SK-N-SH (cell line): ENCODE data around the gene TMEM143.

Experiments used
- EP300 ChIP-seq, 2 experiments: IDR thresholded peaks; 2 replicates each; pipeline versions ENCODE4 v1.4.0 to v1.6.1; 2012; ENCODE audit warnings: borderline replicate concordance in 1 of 2, low read depth in 1 of 2, low read length in 1 of 2
- EZH2phosphoT487 ChIP-seq: fragments of 200-600 bp; sonication (generic); IDR thresholded peaks from 2 replicates; pipeline ENCODE4 v1.6.1; 2017; ENCODE audit warnings: low read depth, mixed run types, mild to moderate bottlenecking, antibody characterized with exemption, moderate library complexity, borderline replicate concordance
- GABPA ChIP-seq: IDR thresholded peaks from 2 replicates; pipeline ENCODE4 v1.4.0; 2012; ENCODE audit warnings: low read depth, mild to moderate bottlenecking
- GATA2 ChIP-seq: sonication (generic); formaldehyde crosslinking; IDR thresholded peaks from 2 replicates; pipeline ENCODE4 v1.5.0; 2020; ENCODE audit warnings: mild to moderate bottlenecking, missing genetic modification reagents
- NRF1 ChIP-seq: IDR thresholded peaks from 2 replicates; pipeline ENCODE4 v1.6.1; 2012; ENCODE audit warnings: low read depth, mild to moderate bottlenecking, low read length
- SMC3 ChIP-seq: IDR thresholded peaks from 2 replicates; pipeline ENCODE4 v1.6.1; 2012; ENCODE audit warnings: low read depth, low read length, improper control_type of control experiment
- TAF1 ChIP-seq: IDR thresholded peaks from 2 replicates; pipeline ENCODE4 v1.6.1; 2012; ENCODE audit warnings: low read depth, mild to moderate bottlenecking, low read length, moderate library complexity, borderline replicate concordance
- ZBTB33 ChIP-seq: IDR thresholded peaks from 2 replicates; pipeline ENCODE4 v1.4.0; 2012; ENCODE audit warnings: low read depth, borderline replicate concordance
- TF ChIP-seq, protein P1 (sequence below): fragments of 200-600 bp; sonication (generic); IDR thresholded peaks from 2 replicates; pipeline ENCODE4 v1.6.1; 2017; ENCODE audit warnings: antibody characterized with exemption, mild to moderate bottlenecking, moderate library complexity
- TF ChIP-seq, protein P2 (sequence below): IDR thresholded peaks from 2 replicates; pipeline ENCODE4; 2012

GRCh38 chr19:48290401-48290770, 73.4 kb downstream of the TMEM143 start:
- TF ChIP-seq EZH2phosphoT487 (no peak), NRF1 (no peak), EP300 (IDR thresholded peaks at IDR 0.05; ENCODE audit: borderline replicate concordance in 1 of 2, low read depth in 1 of 2, low read length in 1 of 2) (no peak), GABPA (no peak), SMC3 (no peak), TAF1 (no peak), ZBTB33 (no peak), GATA2 (CRISPR knock-in tag) (no peak)
- TF ChIP-seq, protein P1, sequence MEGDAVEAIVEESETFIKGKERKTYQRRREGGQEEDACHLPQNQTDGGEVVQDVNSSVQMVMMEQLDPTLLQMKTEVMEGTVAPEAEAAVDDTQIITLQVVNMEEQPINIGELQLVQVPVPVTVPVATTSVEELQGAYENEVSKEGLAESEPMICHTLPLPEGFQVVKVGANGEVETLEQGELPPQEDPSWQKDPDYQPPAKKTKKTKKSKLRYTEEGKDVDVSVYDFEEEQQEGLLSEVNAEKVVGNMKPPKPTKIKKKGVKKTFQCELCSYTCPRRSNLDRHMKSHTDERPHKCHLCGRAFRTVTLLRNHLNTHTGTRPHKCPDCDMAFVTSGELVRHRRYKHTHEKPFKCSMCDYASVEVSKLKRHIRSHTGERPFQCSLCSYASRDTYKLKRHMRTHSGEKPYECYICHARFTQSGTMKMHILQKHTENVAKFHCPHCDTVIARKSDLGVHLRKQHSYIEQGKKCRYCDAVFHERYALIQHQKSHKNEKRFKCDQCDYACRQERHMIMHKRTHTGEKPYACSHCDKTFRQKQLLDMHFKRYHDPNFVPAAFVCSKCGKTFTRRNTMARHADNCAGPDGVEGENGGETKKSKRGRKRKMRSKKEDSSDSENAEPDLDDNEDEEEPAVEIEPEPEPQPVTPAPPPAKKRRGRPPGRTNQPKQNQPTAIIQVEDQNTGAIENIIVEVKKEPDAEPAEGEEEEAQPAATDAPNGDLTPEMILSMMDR = no peak
- TF ChIP-seq, protein P2, sequence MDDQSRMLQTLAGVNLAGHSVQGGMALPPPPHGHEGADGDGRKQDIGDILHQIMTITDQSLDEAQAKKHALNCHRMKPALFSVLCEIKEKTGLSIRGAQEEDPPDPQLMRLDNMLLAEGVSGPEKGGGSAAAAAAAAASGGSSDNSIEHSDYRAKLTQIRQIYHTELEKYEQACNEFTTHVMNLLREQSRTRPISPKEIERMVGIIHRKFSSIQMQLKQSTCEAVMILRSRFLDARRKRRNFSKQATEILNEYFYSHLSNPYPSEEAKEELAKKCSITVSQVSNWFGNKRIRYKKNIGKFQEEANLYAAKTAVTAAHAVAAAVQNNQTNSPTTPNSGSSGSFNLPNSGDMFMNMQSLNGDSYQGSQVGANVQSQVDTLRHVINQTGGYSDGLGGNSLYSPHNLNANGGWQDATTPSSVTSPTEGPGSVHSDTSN = no peak
